ENCODE results near the gene CNKSR3.

The CNKSR3 gene

GRCh38 chr6:154500769-154501577 lies 9.5 kb downstream of the CNKSR3 start:
- DNase-seq = no peak
- H3K36me3 ChIP-seq = no peaks in the 10 kb centered on the region
- no peak overlapping the region for H3K27ac ChIP-seq
- peak; percentile 41; the same call in 1 of the 2 replicates for TF ChIP-seq CTCF (IDR thresholded peaks at IDR 0.05; ENCODE audit: low read depth, low read length)
- no peak overlapping the region for H3K4me3 ChIP-seq (ENCODE audit: low read depth, low read length)
- no peaks in the 10 kb centered on the region for H3K27me3 ChIP-seq (ENCODE audit: insufficient read depth, low read depth, severe bottlenecking)
- no peaks in the 10 kb centered on the region for H3K9me3 ChIP-seq (ENCODE audit: severe bottlenecking)

- Histone ChIP-seq H3K4me3 (ENCODE audit: low read depth, low read length) (no peak overlapping the region), H3K36me3 (no peaks in the 10 kb centered on the region), H3K27ac (no peak overlapping the region), H3K27me3 (ENCODE audit: insufficient read depth, low read depth, severe bottlenecking) (no peaks in the 10 kb centered on the region), H3K9me3 (ENCODE audit: severe bottlenecking) (no peaks in the 10 kb centered on the region)
- DNase-seq = no peak
- TF ChIP-seq CTCF (IDR thresholded peaks at IDR 0.05; ENCODE audit: low read depth, low read length) = no peak
These were observed 10.5 kb downstream of the CNKSR3 start for GRCh38 chr6:154499855-154500589.

- Histone ChIP-seq H3K27me3 (ENCODE audit: insufficient read depth, low read depth, severe bottlenecking) (no peaks in the 10 kb centered on the region), H3K4me3 (ENCODE audit: low read depth, low read length) (no peak overlapping the region), H3K9me3 (ENCODE audit: severe bottlenecking) (no peaks in the 10 kb centered on the region), H3K36me3 (no peaks in the 10 kb centered on the region), H3K27ac (no peak overlapping the region)
- DNase-seq = no peak
- no peak for TF ChIP-seq CTCF (IDR thresholded peaks at IDR 0.05; ENCODE audit: low read depth, low read length)
These were observed 12.0 kb downstream of the CNKSR3 start for GRCh38 chr6:154498340-154498934.

GRCh38 chr6:154496793-154497517 lies 13.5 kb downstream of the CNKSR3 start:
- no peaks in the 10 kb centered on the region for H3K36me3 ChIP-seq
- no peak overlapping the region for H3K27ac ChIP-seq
- H3K4me3 ChIP-seq (ENCODE audit: low read depth, low read length) = no peak overlapping the region
- TF ChIP-seq CTCF (IDR thresholded peaks at IDR 0.05; ENCODE audit: low read depth, low read length) = no peak
- no peaks in the 10 kb centered on the region for H3K9me3 ChIP-seq (ENCODE audit: severe bottlenecking)
- H3K27me3 ChIP-seq (ENCODE audit: insufficient read depth, low read depth, severe bottlenecking) = no peaks in the 10 kb centered on the region
- no peak for DNase-seq

- Histone ChIP-seq H3K27ac (no peak overlapping the region), H3K4me3 (ENCODE audit: low read depth, low read length) (no peak overlapping the region), H3K27me3 (ENCODE audit: insufficient read depth, low read depth, severe bottlenecking) (no peaks in the 10 kb centered on the region), H3K9me3 (ENCODE audit: severe bottlenecking) (no peaks in the 10 kb centered on the region), H3K36me3 (no peaks in the 10 kb centered on the region)
- no peak for DNase-seq
- TF ChIP-seq CTCF (IDR thresholded peaks at IDR 0.05; ENCODE audit: low read depth, low read length) = no peak
These were observed 14.3 kb downstream of the CNKSR3 start for GRCh38 chr6:154496186-154496585.

Measured in WERI-Rb-1 (cell line).